Activated CD8-positive, alpha-beta memory T cell treated with anti-CD3 and anti-CD28 coated beads, Interleukin-2, amount 50 U/mL, for 4 hours (primary cell): ENCODE measurements around the gene PTGFRN.
"Not testable (repeated sequence)": the region's sequence is repeated elsewhere in the genome, so short reads cannot be mapped to it uniquely, and the experiment has no call there.

Source experiments
- DNase-seq: peaks from one replicate; pipeline ENCODE4 v3.0.0-alpha.2; 2020

Gene PTGFRN

DNA sequence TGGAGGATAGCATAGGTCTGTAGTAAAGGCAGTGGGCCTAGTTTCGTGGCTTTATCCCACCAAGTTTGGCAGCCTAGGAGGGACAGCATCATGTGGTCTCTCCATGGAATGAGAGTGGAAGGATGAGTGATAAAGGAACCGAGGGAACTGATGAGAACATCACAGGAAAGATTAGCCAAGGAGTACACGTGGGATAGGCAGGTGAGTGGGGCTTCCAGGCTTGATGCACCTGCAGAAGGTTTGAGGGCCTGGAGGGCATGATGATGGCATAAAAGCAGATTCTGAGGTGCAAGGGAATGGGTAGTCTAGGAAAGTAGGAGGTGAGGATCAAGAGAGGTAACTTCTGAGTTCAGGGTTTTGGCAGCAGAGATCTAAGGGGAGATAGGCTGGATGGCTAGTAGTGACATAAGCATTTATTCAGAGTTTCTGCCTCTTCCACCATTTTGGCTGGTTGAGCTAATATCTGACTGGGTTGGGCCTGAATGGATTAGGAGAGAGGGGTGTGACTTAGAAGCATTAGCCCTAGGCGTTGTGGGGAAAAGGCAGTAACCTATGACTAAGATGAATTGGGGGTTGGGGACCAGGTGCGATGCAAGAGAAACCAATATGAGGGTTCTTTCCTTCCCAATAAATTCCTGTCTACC, 9.1 kb downstream of the PTGFRN start:
- no peak for DNase-seq

DNA sequence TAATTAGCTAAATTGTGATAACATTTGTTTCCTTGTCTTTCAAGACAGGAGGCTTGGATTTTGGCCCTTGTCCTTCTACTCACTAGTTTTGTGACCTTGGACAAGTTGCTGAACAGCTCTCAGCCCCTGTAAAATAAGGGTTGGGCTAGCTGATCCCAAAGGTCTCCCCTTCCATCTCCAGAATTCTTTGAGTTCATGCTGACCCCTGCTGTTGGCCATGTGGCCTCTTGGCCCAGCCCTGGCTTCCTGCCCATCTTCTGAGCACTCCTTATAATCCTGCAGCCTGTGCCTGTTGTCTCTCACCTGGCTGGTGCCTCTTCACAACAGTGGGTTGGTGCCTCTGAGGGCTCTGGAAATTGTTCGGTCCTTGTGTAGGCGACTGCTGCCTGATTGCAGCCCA, 10.1 kb downstream of the PTGFRN start:
- DNase-seq = no peak

DNA sequence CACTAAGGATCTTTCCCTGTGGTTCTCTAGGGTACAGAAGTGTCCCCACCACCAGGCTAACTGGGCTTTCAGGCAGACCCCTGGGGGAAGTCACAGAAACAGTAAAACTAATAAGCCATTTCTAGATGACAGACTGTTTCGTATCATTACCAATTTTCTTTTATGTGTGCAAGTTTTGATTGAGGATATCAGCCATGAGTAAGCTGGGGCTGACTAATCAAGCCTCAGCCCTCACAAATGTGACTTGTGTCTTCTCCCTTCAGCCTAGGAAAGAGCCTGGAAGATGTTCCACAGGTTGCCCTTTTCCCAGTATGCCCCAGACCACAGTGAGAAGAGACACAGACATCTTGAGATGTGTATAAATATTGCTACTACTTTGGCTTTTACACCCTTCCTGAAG, 10.5 kb downstream of the PTGFRN start:
- DNase-seq = no peak

DNA sequence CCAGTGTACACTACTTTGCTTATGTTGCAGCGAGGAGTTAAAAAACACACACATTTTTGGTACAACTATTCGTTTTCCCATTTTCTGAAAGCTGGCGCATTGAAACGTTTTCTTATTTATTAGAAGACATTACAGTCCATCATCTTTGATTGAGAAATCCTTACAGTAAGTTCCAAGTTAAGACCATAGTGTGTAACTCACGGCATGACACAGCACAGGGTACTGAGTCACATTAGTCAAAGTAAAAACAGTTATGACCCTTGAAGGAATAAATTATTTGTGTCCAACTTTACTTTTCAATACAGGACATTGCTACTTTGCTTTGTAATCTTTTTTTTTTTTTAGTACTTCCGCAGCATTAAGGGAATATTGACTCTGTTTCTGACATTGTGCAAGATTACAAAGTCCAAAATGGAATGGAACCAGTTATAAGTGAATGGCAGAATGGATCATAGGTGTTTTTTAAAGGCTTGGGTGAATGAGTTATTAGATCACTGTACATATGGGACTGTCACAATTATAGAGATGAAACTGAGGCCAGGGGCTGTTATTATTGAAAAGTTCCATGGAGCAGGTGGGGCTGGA, 11.7 kb downstream of the PTGFRN start:
- no peak for DNase-seq

DNA sequence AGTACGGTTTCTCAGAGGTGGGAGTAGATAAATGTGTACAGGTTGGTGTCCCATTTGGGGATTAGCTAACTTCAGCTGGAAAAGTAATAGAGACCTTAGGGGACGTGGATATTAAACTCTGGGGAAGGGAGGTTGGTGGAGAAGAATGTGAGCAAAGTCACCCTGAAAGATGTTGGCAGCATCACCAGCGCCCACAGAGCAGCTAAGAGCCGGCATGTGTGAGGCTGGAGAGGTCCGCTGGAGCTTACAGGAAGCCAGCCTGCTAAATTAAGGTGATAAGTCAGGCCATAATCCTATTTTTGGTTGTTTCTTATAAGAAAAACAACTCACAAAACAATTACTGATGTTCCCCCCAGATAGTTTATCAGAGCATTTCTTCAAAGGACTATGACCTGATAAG, 12.2 kb downstream of the PTGFRN start:
- no peak for DNase-seq

DNA sequence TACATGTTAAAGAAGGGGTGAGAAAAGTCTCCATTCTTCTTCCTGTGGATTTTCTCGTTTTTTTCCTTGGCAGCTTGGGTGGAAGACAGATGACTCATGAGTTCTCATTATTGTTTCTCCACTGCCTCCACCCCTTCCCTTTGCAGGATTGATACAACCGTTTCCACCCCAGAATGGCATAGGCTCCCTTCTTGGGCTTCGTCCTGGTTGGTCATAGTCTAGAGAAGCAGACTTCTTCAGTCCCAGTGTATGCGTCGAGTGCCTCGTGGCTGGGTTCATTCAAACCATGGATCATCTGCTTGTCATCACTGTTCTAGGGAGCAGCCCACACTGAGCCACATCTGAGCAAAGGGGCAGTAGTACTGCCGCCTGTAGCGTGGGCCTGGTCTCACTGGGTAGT, 13.7 kb downstream of the PTGFRN start:
- DNase-seq = no peak

DNA sequence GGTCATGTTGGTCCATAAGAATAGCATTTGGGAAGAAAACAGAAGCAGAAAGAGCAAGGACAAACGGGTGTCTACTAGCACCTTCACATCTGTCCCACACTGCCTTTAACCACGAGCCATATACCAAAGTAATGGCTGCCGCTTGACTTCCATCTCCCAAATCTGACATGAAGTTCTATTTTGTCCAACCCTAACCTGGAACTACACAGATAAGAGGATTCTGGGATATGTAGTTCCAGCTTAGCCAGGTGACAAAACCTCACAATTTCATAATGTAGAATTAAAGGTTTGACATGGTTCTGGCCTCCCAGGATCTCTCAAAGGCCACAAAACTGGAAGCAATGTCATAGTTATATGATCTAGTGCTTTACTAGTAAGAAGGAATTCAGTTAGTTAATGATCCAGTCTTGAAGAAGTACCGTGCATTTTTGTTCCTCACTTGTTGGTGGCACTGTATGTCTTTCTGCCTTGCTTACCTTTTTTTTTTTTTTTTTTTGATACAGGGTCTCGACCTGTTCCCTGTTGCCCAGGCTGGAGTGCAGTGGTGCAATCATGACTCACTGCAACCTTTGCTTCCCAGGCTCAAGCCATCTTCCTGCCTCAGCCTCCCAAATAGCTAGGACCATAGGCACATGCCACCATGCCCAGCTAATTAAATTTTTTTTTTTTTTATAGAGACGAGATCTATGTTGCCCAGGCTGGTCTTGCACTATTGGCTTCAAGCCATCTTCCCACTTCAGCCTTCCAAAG, 17.5 kb downstream of the PTGFRN start:
- DNase-seq = no peak

DNA sequence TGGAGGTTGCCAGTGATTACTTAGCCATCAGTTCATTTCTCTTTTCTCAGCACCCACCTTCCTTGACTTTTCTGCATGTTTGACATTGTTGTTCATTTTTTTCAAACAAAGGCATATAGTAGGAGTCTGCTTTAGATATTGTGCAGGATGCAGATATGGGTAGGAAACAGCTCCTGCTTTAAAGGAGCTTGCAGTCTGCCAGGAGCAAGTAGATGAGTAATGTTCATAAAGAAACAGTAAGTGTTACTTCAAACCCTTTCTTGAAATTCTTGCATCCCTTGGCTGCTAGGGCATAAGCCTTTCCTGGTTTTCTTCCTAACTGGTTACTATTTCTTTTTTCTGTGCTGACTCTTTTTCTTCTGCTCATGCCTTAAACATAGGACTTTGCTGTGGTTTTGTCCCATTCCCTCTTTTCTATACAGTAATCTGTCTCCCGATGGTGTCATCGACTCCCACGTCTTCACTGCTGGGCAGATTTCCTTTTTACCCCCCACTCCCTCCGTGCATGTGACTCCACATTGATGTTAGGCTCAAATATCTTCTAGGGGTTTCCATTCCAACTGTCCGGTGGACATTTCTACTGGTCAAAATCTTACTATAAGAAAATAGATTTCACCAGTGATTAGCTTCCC, 20.4 kb downstream of the PTGFRN start:
- DNase-seq = no peak

DNA sequence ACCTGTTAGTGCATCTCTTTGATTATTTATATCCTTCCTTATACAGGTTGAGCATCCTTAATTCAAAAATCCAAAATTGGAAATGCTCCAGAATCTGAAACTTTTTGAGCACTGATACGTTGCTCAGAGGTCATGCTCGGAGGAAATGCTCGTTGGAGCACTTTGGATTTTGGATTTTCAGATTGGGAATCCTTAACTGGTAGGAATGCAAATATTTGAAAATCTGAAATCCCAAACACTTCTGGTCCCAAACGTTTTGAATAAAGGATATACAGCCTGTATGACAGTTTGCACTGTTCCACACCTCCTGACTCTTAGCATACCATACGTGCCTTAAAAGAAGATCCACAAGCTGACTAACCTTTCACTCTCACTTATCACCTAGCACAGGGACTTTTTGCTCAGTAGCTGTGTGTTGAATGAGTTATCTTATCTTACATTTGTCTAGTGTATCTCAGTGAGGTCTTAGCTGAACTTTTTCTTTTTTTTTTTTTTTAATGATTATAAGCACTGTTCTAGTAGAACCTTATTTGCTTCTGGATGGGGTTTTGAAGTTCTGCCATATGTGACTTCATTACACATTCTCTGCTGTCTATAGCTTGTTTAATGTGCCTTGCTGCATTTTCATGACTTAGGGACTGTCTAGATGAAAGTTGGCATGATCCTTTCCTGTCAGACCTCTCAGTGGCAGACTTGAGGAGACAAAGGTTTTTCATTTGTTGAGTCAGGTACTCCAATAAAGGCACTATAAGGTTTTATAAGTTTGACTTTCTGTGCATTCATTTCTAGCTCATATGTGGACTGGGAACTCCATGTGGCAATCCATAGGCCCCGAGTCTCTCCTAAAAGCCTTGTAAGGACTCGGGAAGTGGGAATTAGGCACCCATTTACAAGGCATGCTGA, 21.6 kb downstream of the PTGFRN start:
- DNase-seq = no peak

DNA sequence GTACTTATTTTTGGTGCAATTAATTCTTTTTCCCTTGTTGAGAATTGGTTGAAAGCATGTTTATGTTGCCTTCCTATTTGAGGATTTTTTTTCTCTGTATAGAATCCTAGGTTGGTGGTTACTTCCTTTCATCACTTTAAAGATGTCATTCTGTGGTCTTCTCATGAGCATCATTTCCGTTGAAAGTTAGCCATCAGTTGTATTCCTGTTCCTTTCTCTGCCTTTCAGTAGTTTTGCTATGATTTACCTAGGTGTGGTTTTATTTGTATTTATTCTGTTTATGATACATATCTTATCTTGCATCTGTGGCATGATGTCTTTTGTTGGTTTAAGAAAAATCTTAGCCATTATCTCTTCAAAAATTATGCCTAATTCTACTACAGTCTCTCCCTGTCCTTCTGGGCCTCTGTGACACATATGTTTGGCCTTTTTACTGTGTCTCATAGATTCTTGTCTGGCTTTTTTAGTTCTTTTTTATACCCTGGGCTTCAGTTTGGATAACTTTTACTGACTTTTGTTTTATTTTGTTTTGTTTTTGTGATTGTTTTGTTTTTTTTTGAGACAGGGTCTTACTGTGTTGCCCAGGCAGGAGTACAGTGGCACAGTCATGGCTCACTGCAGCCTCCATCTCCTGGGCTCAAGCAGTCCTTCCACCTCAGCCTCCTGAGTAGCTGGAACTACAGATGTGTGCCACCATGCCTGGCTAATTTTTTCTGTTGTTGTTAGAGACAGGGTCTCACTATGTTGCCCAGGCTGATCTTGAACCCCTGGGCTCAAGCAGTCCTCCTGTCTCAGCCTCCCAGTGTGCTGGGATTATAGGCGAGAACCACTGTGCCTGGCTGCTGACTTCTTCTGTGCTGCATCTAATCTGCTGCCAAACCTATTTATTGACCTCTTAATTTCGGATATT, 24.1 kb downstream of the PTGFRN start:
- DNase-seq = no peak

DNA sequence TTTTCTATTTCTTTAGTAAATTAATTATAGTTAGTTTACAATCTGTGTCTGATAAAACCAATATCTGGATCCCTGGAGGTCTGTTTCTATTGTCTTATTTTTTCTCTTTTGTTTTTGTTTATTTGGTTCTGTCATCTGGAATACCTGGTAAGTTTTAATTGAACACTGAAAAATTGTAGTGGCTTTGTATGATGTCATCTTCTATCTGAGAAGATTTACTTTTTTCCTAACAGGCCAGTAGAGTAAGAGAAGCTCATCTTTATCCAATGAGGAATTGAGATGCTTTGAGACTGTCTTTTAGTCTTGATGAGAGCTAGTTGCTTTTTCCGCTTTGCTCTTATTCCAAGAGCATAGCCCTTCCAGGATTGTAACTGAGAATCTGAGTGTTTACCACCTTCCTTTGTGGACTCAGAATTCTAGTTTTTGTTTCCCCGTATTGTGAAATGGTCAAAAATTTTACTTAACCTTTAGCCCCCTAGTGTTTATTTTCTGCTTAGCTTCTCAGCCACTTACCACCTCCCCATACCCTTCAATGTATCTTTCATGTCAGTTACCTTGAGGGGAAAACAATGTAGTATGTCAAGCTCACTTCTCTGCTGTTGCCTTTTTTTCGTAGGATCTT, 25.0 kb downstream of the PTGFRN start:
- no peak for DNase-seq

DNA sequence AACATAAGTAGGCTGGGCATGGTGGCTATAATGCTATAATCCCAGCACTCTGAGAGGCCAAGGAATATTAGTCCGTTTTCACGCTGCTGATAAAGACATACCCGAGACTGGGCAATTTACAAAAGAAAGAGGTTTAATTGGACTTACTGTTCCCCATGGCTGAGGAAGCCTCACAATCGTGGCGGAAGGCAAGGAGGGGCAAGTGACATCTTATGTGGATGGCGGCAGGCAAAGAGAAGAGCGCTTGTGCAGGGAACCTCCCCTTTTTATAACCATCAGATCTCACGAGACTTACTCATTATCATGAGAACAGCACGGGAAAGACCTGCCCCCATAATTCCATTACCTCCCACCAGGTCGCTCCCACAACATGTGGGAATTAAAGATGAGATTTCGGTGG, 28.5 kb downstream of the PTGFRN start:
- DNase-seq = no peak

DNA sequence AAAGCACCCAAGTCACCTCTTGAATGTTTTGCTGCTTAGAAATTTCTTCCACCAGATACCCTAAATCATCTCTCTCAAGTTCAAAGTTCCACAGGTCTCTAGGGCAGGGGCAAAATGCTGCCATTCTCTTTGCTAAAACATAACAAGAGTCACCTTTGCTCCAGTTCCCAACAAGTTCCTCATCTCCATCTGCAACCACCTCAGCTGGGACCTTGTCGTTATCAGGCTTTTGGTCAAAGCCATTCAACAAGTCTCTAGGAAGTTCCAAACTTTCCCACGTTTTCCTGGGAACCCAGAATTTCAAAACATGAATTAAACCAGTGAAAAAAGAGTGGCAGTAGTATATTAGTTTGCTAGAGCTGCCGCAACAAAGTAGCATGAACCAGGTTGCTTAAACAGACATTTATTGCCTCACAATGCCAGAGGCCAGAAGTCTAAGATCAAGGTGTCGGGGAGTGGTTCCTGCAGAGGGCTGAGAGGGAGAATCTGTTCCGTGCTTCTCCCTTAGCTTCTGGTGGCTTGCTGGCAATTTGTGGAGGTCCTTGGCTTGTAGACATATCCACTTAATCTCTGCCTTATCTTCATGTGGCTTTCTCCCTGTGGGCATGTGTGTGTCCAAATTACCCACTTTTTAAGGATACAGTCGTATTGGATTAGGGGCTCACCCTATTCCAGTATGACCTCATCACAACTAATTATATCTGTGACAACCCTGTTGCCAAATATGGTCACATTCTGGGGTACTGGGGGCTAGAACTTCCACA, 30.2 kb downstream of the PTGFRN start:
- not testable (repeated sequence) for DNase-seq

DNA sequence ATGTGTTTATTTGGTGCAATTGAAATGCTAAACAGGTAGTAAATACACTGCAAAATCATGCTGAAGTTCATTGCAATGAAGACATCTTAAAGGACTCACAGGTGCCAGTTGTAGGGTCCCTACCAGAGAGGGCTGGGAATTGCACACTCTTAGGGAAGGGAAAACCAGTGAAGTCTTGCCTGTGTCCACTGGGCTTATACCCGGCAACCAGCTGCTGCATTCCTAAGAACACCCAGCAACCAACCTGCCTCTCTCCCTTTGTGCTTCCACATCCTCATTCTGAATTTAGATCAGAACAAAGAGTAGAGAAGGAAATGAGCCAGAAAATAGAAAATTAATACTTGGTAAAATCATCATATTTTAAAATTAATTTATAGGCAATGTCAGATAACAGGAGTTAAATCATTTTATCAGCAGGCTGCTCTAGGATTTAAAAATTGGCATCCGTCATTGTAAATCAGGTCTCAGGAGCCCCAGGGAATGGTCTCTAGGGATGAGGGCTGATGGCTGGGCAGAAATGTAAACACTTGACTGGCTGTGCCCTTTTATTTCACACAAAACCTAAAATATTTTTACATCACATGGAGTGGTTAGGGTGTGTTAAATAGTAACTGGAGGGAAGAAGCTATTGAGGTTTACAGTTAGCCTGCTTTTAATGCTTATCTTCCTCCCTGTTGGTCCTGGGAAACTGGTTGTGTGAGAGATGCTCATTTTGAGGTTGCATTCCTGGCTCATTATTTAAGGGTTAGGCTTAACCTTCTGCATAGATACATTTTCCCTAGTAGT, 31.3 kb downstream of the PTGFRN start:
- DNase-seq = no peak

DNA sequence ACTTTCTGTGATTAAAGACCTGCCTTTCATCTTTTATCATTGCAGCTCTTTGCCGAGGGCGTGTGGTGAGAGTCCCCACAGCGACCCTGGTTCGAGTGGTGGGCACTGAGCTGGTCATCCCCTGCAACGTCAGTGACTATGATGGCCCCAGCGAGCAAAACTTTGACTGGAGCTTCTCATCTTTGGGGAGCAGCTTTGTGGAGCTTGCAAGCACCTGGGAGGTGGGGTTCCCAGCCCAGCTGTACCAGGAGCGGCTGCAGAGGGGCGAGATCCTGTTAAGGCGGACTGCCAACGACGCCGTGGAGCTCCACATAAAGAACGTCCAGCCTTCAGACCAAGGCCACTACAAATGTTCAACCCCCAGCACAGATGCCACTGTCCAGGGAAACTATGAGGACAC, 32.0 kb downstream of the PTGFRN start:
- DNase-seq = no peak

DNA sequence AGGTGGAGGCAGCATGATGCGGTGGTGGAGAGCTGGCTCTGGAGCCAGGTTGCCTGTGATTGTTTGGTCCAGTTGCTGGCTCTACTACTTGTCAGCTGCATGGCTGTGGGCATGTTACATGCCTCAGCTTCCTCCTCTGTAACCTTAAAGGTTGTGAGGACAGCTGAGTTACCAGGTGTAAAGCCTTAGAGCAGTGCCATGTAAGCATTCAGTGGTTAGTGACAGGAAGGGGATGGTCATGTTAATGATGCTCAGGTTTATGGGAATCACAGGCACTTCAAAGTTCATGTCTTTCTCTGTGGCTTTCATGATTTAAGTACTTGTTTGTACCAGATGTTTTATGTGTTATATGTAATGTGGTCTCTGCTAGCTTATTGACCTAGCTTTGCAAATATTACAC, 32.6 kb downstream of the PTGFRN start:
- DNase-seq = no peak

DNA sequence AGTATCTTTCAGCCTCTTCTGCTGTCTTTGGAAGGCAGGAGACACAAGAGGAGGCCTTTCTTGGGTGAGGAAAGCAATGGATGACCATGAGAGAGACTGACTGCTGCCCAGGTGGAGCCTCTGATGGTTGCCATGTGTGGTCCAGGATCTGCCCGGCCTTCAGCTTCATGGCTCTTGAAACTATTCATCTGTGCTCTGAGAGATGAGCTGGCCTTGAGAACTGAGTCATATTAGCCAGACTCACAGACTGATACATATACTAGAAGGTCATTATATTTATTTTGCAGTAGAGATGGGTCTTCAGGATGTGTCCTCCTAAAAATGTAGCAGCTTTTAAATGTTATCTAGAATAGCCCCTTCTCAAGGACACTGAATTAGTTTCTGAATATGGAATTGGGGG, 33.7 kb downstream of the PTGFRN start:
- DNase-seq = no peak

DNA sequence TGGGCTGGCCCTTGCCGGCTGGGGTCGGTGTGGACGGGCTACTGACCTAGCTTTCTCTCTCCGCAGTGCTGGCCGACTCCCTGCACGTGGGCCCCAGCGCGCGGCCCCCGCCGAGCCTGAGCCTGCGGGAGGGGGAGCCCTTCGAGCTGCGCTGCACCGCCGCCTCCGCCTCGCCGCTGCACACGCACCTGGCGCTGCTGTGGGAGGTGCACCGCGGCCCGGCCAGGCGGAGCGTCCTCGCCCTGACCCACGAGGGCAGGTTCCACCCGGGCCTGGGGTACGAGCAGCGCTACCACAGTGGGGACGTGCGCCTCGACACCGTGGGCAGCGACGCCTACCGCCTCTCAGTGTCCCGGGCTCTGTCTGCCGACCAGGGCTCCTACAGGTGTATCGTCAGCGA, 34.9 kb downstream of the PTGFRN start:
- DNase-seq = no peak

DNA sequence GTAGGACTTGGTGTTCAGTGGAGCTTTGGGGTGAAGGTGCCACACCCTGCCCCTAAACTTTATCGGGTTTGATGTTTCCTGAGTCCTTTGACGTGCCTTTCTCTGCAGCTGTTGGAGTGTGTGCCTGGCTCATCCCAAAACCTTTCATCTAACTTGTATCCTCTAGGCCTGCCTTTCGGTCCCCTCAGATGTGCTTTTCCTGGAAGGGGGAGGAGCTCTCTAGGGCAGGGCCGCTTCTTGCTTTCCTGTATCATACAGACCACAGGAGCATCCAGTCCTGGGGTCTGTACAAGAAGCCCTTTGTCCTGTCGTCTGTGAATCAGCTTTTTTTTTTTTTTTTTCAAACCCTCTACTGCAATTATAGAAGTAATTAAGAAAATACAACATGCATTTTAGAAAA, 35.7 kb downstream of the PTGFRN start:
- DNase-seq = no peak

DNA sequence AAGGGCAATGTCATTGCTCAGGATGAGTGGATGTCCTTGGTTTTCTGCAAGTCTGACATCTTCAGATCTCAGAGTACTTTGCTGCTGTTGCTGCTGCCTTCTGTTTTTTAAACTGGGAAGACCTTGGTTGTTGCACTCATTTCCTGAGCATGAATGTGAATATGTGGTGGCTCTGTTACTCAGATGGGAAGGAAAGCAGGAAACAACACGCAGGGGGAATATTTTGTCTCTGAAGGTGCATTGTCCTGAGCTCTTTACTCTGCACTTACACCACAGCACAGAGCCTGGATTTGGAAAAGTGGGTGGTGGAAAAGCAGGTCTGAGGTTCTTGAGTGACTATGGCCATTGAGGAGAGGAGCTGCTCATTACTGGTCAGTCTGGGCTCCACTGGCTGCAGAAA, 36.3 kb downstream of the PTGFRN start:
- DNase-seq = no peak
